Panc1 (cell line): ENCODE results near the gene RPL19. TPM values are rescaled to one million over a fixed set of nuclear protein-coding genes. Genes with fewer than 3 reads are reported as not detected.

Experiments
- ATAC-seq: fragments of 200-7000 bp; cut with Tn5 transposase; 2 replicates; pipeline ENCODE4 v1.9.1; 2020; ENCODE audit warnings: mild to moderate bottlenecking, moderate library complexity
- BruUV-seq: library from RNA; stranded (reverse); fragments of 400-500 nt; replicated peaks from 2 replicates; lab custom pipeline; 2021; lab: Mats Ljungman, UMichigan
- CTCF ChIA-PET: fragments of 300-600 bp; sonication (Branson Sonifier 250); formaldehyde crosslinking; loops from one replicate; lab custom pipeline; 2022; ENCODE audit warnings: antibody characterized with exemption; lab: Charles Lee
- POLR2A ChIA-PET: fragments of 300-600 bp; sonication (Branson Sonifier 250); formaldehyde crosslinking; loops from one replicate; lab custom pipeline; 2022; ENCODE audit warnings: antibody characterized with exemption; lab: Charles Lee
- DNase-seq: peaks from one replicate; pipeline ENCODE4 v3.0.0-alpha.2; 2010; ENCODE audit warnings: low read depth, low spot score
- H3K27ac ChIP-seq: 2 replicates; pipeline ENCODE4 v1.5.1; 2011; ENCODE audit warnings: mild to moderate bottlenecking, low read length, inconsistent platforms
- H3K27me3 ChIP-seq: fragments of 200-500 bp; sonication (Bioruptor generic); 2 replicates; pipeline ENCODE4 v1.6.0; 2014; ENCODE audit warnings: low read length, inconsistent platforms; ENCODE audit not compliant: control insufficient read depth, insufficient read depth
- H3K36me3 ChIP-seq: fragments of 200-500 bp; sonication (Bioruptor generic); 2 replicates; pipeline ENCODE4 v1.5.1; 2014; ENCODE audit warnings: inconsistent platforms, mild to moderate bottlenecking, low read length, moderate library complexity; ENCODE audit not compliant: control insufficient read depth, insufficient read depth
- H3K4me1 ChIP-seq: 2 replicates; pipeline ENCODE4 v1.5.1; 2011; ENCODE audit warnings: inconsistent platforms, mild to moderate bottlenecking, low read length, moderate library complexity; ENCODE audit not compliant: control insufficient read depth, insufficient read depth
- H3K4me3 ChIP-seq, 2 experiments: 2 replicates each; pipeline ENCODE4 v1.5.1; 2011 to 2012; ENCODE audit warnings: low read depth in 2 of 2, low read length in 2 of 2, mild to moderate bottlenecking in 2 of 2, inconsistent platforms in 1 of 2, moderate library complexity in 1 of 2
- H3K9me3 ChIP-seq: fragments of 200-500 bp; sonication (Bioruptor generic); 2 replicates; pipeline ENCODE4 v1.5.1; 2014; ENCODE audit warnings: low read depth, mild to moderate bottlenecking, inconsistent platforms, low read length, moderate library complexity; ENCODE audit not compliant: control insufficient read depth, insufficient read depth
- POLR2AphosphoS5 ChIP-seq: IDR thresholded peaks from 2 replicates; pipeline ENCODE4 v1.6.1; 2012; ENCODE audit warnings: mild to moderate bottlenecking, low read depth, low read length, moderate library complexity
- SIN3A ChIP-seq: IDR thresholded peaks from 2 replicates; pipeline ENCODE4 v1.6.1; 2012; ENCODE audit warnings: low read depth, mild to moderate bottlenecking, low read length, moderate library complexity, borderline replicate concordance; ENCODE audit not compliant: insufficient read depth
- TCF7L2 ChIP-seq: IDR thresholded peaks from 2 replicates; pipeline ENCODE4 v1.6.1; 2011; ENCODE audit warnings: mild to moderate bottlenecking, low read depth, low read length, inconsistent platforms
- in situ Hi-C: cut with HindIII; loops from 2 replicates; pipeline ENCODE4 v1.10.0; 2016; ENCODE audit warnings: low sequenced_read_pairs, low pct_unique_long_range_greater_than_20kb
- intact Hi-C: fragments of 100-400 bp; cut with micrococcal nuclease; formaldehyde crosslinking; loops from one replicate; pipeline ENCODE4 v1.10.0; 2022; ENCODE audit not compliant: unreplicated experiment
- total RNA-seq: library from RNA; stranded (reverse); gene quantifications from one replicate; pipeline ENCODE4 v1.2.1, GENCODE V29; 2021; ENCODE audit not compliant: unreplicated experiment
- TF ChIP-seq, protein P1 (sequence below): fragments of 450-650 bp; IDR thresholded peaks from 2 replicates; pipeline ENCODE4 v1.5.1; 2017; ENCODE audit warnings: mild to moderate bottlenecking
- TF ChIP-seq, protein P2 (sequence below), 2 experiments: IDR thresholded peaks; 2 replicates each; pipeline ENCODE4 v1.6.1; 2011 to 2012; ENCODE audit warnings: low read depth in 2 of 2, control low read depth in 1 of 2, low read length in 1 of 2, mild to moderate bottlenecking in 1 of 2, moderate library complexity in 1 of 2; ENCODE audit not compliant: insufficient read depth in 1 of 2

The RPL19 gene
- total RNA-seq, 1 experiment from 2014 or later = 971 TPM

DNA sequence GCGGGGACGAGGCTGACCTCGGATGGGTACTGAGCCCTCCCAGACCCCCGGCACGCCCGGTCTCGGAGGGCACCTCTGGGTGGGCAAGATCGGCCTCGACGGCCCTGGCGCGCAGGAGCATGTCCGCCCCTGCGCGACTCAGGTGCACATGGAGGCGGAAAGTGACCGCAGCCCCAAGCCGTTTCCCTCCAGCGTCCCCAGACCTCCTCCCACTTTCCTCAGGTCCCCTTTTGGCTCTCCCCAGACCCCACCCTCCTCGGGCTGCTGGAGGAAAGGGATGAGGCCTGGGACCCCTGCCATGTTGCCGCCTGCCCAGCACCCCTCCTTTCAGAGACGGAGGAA lies 10.0 kb downstream of the RPL19 start:
- CTCF ChIA-PET = no interaction called here
- no peak for ATAC-seq

DNA sequence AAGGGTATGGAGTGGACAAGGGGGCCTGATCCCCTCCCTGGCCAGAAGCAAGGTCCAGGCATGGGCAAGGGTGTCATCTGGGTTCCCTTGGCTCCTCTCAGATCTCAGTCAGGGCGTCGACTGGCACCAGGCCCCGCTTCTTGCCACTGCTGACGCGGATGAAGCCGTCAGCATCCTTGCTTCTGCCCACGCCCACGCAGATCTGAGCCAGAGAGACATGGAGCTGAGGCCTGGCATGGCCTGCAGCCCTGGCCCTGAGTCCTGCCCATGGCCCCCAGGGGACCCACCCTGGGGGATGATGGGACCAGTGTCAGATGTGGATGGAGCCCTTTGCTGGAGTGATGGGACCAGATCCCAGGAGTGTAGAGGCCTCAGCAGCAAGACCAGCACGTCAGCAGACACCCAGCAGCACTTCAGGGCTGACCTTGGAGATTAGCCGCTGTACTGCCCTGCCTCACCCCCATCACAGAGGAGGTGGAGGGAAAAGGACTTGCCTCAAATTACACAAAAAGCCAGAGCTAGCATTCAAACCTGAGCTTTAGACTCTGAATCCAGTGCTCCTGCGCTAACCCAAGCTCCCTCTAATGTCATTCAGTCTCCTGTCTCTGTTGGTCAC lies 12.2 kb downstream of the RPL19 start:
- Histone ChIP-seq H3K4me3 (no peak overlapping the region), H3K27ac (no peak overlapping the region), H3K36me3 (no peaks in the 10 kb centered on the region), H3K27me3 (no peaks in the 10 kb centered on the region), H3K9me3 (no peaks in the 10 kb centered on the region), H3K4me1 (peaks cover 5% of the 10 kb centered on the region; the same call in 1 of the 2 replicates)
- in situ Hi-C loops (no loop called here), intact Hi-C loops (no loop called here)
- ChIA-PET CTCF (interaction anchor here (0.9 kb wide), 1 partner anchor 32 kb away, joined by 5 read pairs; no protein-coding TSS in a partner anchor), POLR2A (no interaction called here)
- no peak for TF ChIP-seq TCF7L2
- TF ChIP-seq, protein P1, sequence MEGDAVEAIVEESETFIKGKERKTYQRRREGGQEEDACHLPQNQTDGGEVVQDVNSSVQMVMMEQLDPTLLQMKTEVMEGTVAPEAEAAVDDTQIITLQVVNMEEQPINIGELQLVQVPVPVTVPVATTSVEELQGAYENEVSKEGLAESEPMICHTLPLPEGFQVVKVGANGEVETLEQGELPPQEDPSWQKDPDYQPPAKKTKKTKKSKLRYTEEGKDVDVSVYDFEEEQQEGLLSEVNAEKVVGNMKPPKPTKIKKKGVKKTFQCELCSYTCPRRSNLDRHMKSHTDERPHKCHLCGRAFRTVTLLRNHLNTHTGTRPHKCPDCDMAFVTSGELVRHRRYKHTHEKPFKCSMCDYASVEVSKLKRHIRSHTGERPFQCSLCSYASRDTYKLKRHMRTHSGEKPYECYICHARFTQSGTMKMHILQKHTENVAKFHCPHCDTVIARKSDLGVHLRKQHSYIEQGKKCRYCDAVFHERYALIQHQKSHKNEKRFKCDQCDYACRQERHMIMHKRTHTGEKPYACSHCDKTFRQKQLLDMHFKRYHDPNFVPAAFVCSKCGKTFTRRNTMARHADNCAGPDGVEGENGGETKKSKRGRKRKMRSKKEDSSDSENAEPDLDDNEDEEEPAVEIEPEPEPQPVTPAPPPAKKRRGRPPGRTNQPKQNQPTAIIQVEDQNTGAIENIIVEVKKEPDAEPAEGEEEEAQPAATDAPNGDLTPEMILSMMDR = no peak
- TF ChIP-seq, protein P2, sequence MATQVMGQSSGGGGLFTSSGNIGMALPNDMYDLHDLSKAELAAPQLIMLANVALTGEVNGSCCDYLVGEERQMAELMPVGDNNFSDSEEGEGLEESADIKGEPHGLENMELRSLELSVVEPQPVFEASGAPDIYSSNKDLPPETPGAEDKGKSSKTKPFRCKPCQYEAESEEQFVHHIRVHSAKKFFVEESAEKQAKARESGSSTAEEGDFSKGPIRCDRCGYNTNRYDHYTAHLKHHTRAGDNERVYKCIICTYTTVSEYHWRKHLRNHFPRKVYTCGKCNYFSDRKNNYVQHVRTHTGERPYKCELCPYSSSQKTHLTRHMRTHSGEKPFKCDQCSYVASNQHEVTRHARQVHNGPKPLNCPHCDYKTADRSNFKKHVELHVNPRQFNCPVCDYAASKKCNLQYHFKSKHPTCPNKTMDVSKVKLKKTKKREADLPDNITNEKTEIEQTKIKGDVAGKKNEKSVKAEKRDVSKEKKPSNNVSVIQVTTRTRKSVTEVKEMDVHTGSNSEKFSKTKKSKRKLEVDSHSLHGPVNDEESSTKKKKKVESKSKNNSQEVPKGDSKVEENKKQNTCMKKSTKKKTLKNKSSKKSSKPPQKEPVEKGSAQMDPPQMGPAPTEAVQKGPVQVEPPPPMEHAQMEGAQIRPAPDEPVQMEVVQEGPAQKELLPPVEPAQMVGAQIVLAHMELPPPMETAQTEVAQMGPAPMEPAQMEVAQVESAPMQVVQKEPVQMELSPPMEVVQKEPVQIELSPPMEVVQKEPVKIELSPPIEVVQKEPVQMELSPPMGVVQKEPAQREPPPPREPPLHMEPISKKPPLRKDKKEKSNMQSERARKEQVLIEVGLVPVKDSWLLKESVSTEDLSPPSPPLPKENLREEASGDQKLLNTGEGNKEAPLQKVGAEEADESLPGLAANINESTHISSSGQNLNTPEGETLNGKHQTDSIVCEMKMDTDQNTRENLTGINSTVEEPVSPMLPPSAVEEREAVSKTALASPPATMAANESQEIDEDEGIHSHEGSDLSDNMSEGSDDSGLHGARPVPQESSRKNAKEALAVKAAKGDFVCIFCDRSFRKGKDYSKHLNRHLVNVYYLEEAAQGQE (IDR thresholded peaks at IDR 0.05; ENCODE audit: insufficient read depth in 1 of 2, low read depth in 2 of 2, low read length in 1 of 2) = no peak
- ATAC-seq (no peak), DNase-seq (no peak)
- BruUV-seq = no TSS peak

More for the DNA sequence above, 10.0 kb downstream of the RPL19 start:
- H3K27me3 ChIP-seq = no peaks in the 10 kb centered on the region
- TF ChIP-seq, protein P1 = no peak
- TF ChIP-seq TCF7L2 = no peak
- TF ChIP-seq, protein P2 (IDR thresholded peaks at IDR 0.05; ENCODE audit: insufficient read depth in 1 of 2, low read depth in 2 of 2, low read length in 1 of 2) = no peak
- TF ChIP-seq SIN3A = no peak
- no peak for TF ChIP-seq POLR2AphosphoS5
- peak overlapping the region in 1 of 2 experiments; percentile 1; a peak in 1 of 4 replicates for H3K4me3 ChIP-seq
- no TSS peak for BruUV-seq
- POLR2A ChIA-PET = no interaction called here
- peaks cover 5% of the 10 kb centered on the region; the same call in 1 of the 2 replicates for H3K4me1 ChIP-seq
- intact Hi-C loops (no loop called here), in situ Hi-C loops (no loop called here)
- no peak for DNase-seq
- no peak overlapping the region for H3K27ac ChIP-seq
- H3K36me3 ChIP-seq = no peaks in the 10 kb centered on the region
- no peaks in the 10 kb centered on the region for H3K9me3 ChIP-seq
